HUES64 (cell line): ENCODE results near the gene PRPH2.
A peak's percentile ranks its signal among the peaks of the same experiment; 100 is the strongest.

Experiments
- H3K27ac ChIP-seq: 2 replicates; pipeline ENCODE4 v1.7.0; 2013; ENCODE audit warnings: low read depth, low read length, inconsistent platforms
- H3K27me3 ChIP-seq: 2 replicates; pipeline ENCODE4 v1.6.1; 2013; ENCODE audit warnings: mild to moderate bottlenecking, low read length; ENCODE audit not compliant: insufficient read depth
- H3K36me3 ChIP-seq: 2 replicates; pipeline ENCODE4 v1.6.1; 2013; ENCODE audit warnings: mild to moderate bottlenecking, low read length; ENCODE audit not compliant: insufficient read depth
- H3K4me1 ChIP-seq: 2 replicates; pipeline ENCODE4 v1.6.1; 2013; ENCODE audit warnings: mild to moderate bottlenecking, low read length, moderate library complexity; ENCODE audit not compliant: insufficient read depth
- H3K4me3 ChIP-seq: 2 replicates; pipeline ENCODE4 v1.5.1; 2013; ENCODE audit warnings: mild to moderate bottlenecking, low read length, moderate library complexity
- H3K9ac ChIP-seq: 2 replicates; pipeline ENCODE4 v1.6.1; 2013; ENCODE audit warnings: mild to moderate bottlenecking, low read depth, low read length
- H3K9me3 ChIP-seq: 2 replicates; pipeline ENCODE4 v1.6.1; 2013; ENCODE audit warnings: low read depth, low read length; ENCODE audit not compliant: insufficient read depth
- WGBS: fragments of 150-250, 120-280 bp; methylation state at CpG from one replicate; pipeline ENCODE4 v1.1.7; 2013; ENCODE audit warnings: missing lambda C conversion rate; 5-methylcytosine and 5-hydroxymethylcytosine counted together

PRPH2 gene

DNA sequence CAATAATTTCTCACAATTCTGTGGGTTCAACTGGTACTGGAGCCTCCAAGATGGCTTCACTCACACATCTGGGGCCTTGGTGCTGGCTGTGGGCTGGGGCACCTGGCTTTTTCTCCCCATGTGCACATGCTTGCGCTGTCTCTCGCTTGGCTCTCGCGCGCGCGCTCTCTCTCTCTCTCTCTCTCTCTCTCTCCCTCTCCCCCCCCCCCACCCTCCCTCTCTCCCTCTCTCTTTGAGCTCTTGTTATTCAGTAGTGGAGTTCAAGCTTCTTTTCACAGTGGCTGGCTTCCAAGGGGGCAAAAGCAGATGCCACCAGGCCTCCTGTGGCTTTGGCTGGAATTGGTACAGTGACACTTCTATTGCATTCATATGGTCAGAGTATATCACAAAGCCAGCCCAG is 34.3 kb upstream of the PRPH2 start:
- H3K9ac ChIP-seq: no peak overlapping the region
- peaks cover 26% of the 10 kb centered on the region for H3K4me1 ChIP-seq
- no peak overlapping the region for H3K4me3 ChIP-seq
- 23% methylated on average over 4 of the region's 7 CpGs for WGBS
- H3K9me3 ChIP-seq: no peaks in the 10 kb centered on the region
- H3K36me3 ChIP-seq: peaks cover 4% of the 10 kb centered on the region; the same call in 1 of the 2 replicates
- peak overlapping the region; percentile 57; the same call in 1 of the 2 replicates for H3K27ac ChIP-seq
- no peaks in the 10 kb centered on the region for H3K27me3 ChIP-seq

- WGBS: 90% methylated on average over 5 of the region's 5 CpGs
- Histone ChIP-seq H3K27ac (no peak overlapping the region), H3K9me3 (no peaks in the 10 kb centered on the region), H3K4me3 (no peak overlapping the region), H3K9ac (no peak overlapping the region), H3K27me3 (no peaks in the 10 kb centered on the region), H3K4me1 (peaks cover 25% of the 10 kb centered on the region), H3K36me3 (peaks cover 4% of the 10 kb centered on the region; the same call in 1 of the 2 replicates)
Measured at GRCh38 chr6:42754759-42755158, 32.4 kb upstream of the PRPH2 start.

GRCh38 chr6:42751055-42751454 is 28.7 kb upstream of the PRPH2 start:
- Histone ChIP-seq H3K4me1 (peaks cover 14% of the 10 kb centered on the region), H3K36me3 (no peaks in the 10 kb centered on the region), H3K27ac (no peak overlapping the region), H3K27me3 (no peaks in the 10 kb centered on the region), H3K9me3 (no peaks in the 10 kb centered on the region), H3K4me3 (no peak overlapping the region), H3K9ac (no peak overlapping the region)
- WGBS: 92% methylated on average over 3 of the region's 3 CpGs

GRCh38 chr6:42748203-42748898 is 26.0 kb upstream of the PRPH2 start:
- no peaks in the 10 kb centered on the region for H3K9me3 ChIP-seq
- no peaks in the 10 kb centered on the region for H3K36me3 ChIP-seq
- peaks cover 7% of the 10 kb centered on the region for H3K4me1 ChIP-seq
- H3K27me3 ChIP-seq: no peaks in the 10 kb centered on the region
- H3K4me3 ChIP-seq: no peak overlapping the region
- no peak overlapping the region for H3K27ac ChIP-seq
- WGBS: 83% methylated on average over 8 of the region's 8 CpGs
- H3K9ac ChIP-seq: no peak overlapping the region

GRCh38 chr6:42746463-42747391 is 24.3 kb upstream of the PRPH2 start:
- peak overlapping the region; percentile 99 for H3K27ac ChIP-seq
- no peaks in the 10 kb centered on the region for H3K36me3 ChIP-seq
- no peaks in the 10 kb centered on the region for H3K9me3 ChIP-seq
- H3K4me1 ChIP-seq: peaks cover 7% of the 10 kb centered on the region
- no peaks in the 10 kb centered on the region for H3K27me3 ChIP-seq
- H3K4me3 ChIP-seq: peak overlapping the region; percentile 87
- H3K9ac ChIP-seq: peak overlapping the region; percentile 94
- under 1% methylated on average over 54 of the region's 55 CpGs for WGBS

DNA sequence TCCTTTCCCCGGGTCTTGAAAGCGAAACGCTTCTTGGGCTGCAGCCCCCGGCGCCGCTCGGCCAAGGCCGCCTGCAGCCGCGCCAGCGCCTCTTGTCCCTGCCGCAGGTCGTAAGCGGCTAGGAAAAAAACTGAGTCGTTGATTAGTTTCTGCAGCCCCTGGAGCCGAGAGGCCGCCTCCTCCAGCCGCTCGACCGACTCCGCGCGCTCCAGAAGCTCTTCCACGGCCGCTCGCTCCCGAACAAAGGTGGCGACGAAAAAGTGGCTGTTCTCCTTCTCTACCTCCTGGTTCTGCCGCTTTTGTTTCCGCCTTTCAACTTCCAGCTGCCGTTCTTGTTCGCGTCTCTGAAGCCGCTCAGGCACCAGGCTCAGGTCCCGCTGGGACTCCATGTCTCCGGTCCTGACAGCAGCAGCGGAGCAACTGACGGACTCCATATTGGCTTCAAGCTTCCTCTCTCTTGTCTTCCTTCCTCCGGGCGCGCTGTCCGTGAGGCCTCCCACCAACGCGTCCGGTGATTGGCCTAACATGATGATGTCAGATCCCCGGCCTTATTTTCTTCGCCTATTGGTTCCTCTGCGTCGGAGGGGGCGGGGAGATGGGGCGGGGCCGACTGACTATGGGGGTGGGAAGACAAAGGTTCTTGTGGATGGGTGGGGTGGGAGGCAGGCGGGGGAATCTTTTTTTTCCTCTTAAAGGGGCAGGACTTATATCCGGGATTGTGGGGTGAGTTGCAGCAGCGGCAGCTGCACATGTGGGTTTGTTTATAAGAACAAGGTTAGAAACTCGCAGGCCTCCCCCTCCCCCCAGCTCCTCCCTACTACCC is 23.5 kb upstream of the PRPH2 start, which contains the start of gene TBCC:
TSS of gene TBCC (minus strand) at position 464 of the 823 bp plus-strand sequence. CDS start at position 434, 30 bp downstream.
- peak within 1 kb of the TSS; percentile 99 for H3K27ac ChIP-seq
- peak within 1 kb of the TSS; percentile 94 for H3K9ac ChIP-seq
- peaks cover 7% of the 10 kb centered on the region for H3K4me1 ChIP-seq
- no peaks in the 10 kb centered on the region for H3K9me3 ChIP-seq
- under 1% methylated on average over 55 of the region's 57 CpGs for WGBS
- H3K27me3 ChIP-seq: no peaks in the 10 kb centered on the region
- no peaks in the 10 kb centered on the region for H3K36me3 ChIP-seq
- peak within 1 kb of the TSS; percentile 87 for H3K4me3 ChIP-seq

DNA sequence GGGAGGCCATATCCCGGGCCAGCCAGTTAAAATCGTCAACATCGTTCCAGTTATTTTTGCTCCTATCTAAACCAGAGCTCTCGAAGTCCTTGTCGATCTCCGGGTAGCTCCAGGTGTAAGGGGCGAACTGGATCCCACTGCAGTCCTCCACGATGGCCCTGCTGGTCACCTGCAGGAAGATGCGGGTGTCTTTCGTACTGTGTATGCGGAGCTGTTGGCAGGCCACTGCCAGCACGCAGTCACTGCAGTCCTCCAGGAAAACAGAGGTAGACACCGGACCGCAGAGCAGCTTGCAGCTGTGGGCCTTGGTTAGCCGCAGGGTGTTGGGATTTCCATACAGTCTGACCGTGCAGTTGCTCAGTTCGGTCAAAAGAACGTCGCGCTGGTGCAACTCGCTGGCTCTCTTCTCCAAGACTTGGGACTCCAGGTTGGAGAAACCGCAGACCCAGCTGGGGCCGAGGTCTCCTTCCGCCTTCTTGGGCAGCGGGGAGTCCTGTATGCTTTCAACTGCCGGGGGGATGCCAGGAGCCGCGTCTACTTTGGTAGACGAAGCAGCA is 22.8 kb upstream of the PRPH2 start:
- H3K9ac ChIP-seq: peak overlapping the region; percentile 82

DNA sequence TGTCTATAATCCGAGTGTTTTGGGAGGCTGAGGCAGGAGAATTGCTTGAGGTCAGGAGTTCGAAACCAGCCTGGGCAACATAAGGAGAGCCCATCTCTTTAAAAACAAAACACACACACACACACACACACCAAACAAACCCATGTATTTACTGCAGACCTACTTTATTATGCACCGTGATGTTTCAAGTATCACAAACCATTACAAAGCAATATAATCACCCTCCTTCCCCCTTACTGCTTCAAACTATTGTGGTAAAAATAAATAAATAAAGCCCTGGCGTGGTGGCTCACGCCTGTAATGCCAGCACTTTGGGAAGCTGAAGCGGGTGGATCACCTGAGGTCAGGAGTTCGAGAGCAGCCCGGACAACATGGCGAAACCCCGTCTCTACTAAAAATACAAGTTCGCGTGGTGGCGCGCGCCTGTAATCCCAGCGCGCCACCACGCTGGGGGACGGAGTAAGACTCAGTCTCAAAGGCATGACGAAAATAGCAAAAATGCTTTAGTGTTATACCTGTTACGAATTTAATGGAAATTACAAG is 22.0 kb upstream of the PRPH2 start:
- H3K27me3 ChIP-seq: no peaks in the 10 kb centered on the region
- H3K4me3 ChIP-seq: peak overlapping the region; percentile 87
- no peak overlapping the region for H3K27ac ChIP-seq
- H3K9ac ChIP-seq: no peak overlapping the region
- no peaks in the 10 kb centered on the region for H3K9me3 ChIP-seq
- peaks cover 7% of the 10 kb centered on the region for H3K4me1 ChIP-seq
- H3K36me3 ChIP-seq: no peaks in the 10 kb centered on the region
- WGBS: 74% methylated on average over 21 of the region's 21 CpGs

More for the DNA sequence above, 22.8 kb upstream of the PRPH2 start:
- no peaks in the 10 kb centered on the region for H3K27me3 ChIP-seq
- H3K27ac ChIP-seq: peak overlapping the region; percentile 88; the same call in 1 of the 2 replicates
- WGBS: 2% methylated on average over 29 of the region's 29 CpGs
- H3K36me3 ChIP-seq: no peaks in the 10 kb centered on the region
- no peaks in the 10 kb centered on the region for H3K9me3 ChIP-seq
- H3K4me3 ChIP-seq: peak overlapping the region; percentile 87
- H3K4me1 ChIP-seq: peaks cover 7% of the 10 kb centered on the region

GRCh38 chr6:42742116-42742894 is 19.9 kb upstream of the PRPH2 start:
- no peak overlapping the region for H3K27ac ChIP-seq
- H3K9me3 ChIP-seq: no peaks in the 10 kb centered on the region
- H3K9ac ChIP-seq: no peak overlapping the region
- H3K36me3 ChIP-seq: no peaks in the 10 kb centered on the region
- 86% methylated on average over 5 of the region's 5 CpGs for WGBS
- no peaks in the 10 kb centered on the region for H3K27me3 ChIP-seq
- H3K4me3 ChIP-seq: no peak overlapping the region
- no peaks in the 10 kb centered on the region; the same call in 1 of the 2 replicates for H3K4me1 ChIP-seq

GRCh38 chr6:42740725-42741124 is 18.3 kb upstream of the PRPH2 start:
- Histone ChIP-seq H3K9ac (no peak overlapping the region), H3K4me1 (no peaks in the 10 kb centered on the region; the same call in 1 of the 2 replicates), H3K9me3 (no peaks in the 10 kb centered on the region), H3K27me3 (no peaks in the 10 kb centered on the region), H3K27ac (no peak overlapping the region), H3K4me3 (no peak overlapping the region), H3K36me3 (no peaks in the 10 kb centered on the region)
- WGBS: 98% methylated on average over 3 of the region's 3 CpGs
